Pancreas (tissue), 10 donors: Measurements from ENCODE around the gene CTPS1. TPM values are rescaled to one million over a fixed set of nuclear protein-coding genes. Genes with fewer than 3 reads are reported as not detected.

Experiments
- ATAC-seq, 4 donors: fragments of 200-7000 bp; cut with Tn5 transposase; one replicate each; pipeline versions ENCODE4 v1.8.0 to v1.9.1; 2020; ENCODE audit warnings: mild to moderate bottlenecking in 4 of 4, moderate library complexity in 4 of 4
- DNase-seq, 6 donors: peaks; one replicate each; pipeline ENCODE4 v3.0.0-alpha.2; 2020
- FAIRE-seq: peaks from 2 replicates; lab custom pipeline; 2012; peaks lifted over from hg19 to GRCh38; lab: Jason Lieb, UNC
- H3K27ac ChIP-seq, 4 donors: fragments of 200-600 bp; sonication (generic); 1 replicate in 3 of 4; 2 replicates in 1 of 4; pipeline versions ENCODE4 v1.5.0 to v1.8.0; 2020
- H3K27me3 ChIP-seq, 4 donors: fragments of 200-600 bp; one replicate each; pipeline ENCODE4 v1.8.0; 2021
- H3K36me3 ChIP-seq, 3 donors: fragments of 200-600 bp; sonication (generic) in 1 of 3; one replicate each; pipeline versions ENCODE4 v1.5.0 to v1.8.0; 2020 to 2021
- H3K4me1 ChIP-seq, 3 donors: fragments of 200-600 bp; one replicate each; pipeline ENCODE4 v1.8.0; 2021
- H3K4me3 ChIP-seq, 4 donors: fragments of 200-600 bp; sonication (generic) in 2 of 4; one replicate each; pipeline versions ENCODE4 v1.5.0 to v1.8.0; 2020 to 2021
- H3K9me3 ChIP-seq, 4 donors: fragments of 200-600 bp; one replicate each; pipeline ENCODE4 v1.8.0; 2021
- CTCF ChIP-seq, 4 donors: fragments of 200-600 bp; sonication (generic) in 3 of 4; IDR thresholded peaks; one replicate each; pipeline versions ENCODE4 v1.5.0 to v1.8.0; 2021; ENCODE audit warnings: antibody characterized with exemption in 4 of 4
- WGBS, 2 donors: extraction: QIAGEN DNeasy Blood & Tissue Kit; methylation state at CpG; one replicate each; pipeline ENCODE4 v1.1.7; 2013; 5-methylcytosine and 5-hydroxymethylcytosine counted together
- intact Hi-C, 3 donors: fragments of 100-400 bp; cut with DNase I; formaldehyde crosslinking; loops; one replicate each; pipeline versions ENCODE4 v1.11.1 to v1.14.2; 2022
- polyA plus RNA-seq, 2 donors: library from polyadenylated mRNA; stranded (reverse); fragments of 200-250 nt; gene quantifications; one replicate each; pipeline ENCODE4 v1.2.3, GENCODE V29; 2013
- total RNA-seq, 6 donors: library from RNA; stranded (reverse); fragmentation: NEBNext Ultra II Directional in 4 of 6; extraction: Animal tissue kit (Norgen Biotek cat#: 25700) in 4 of 6; gene quantifications; one replicate each; pipeline versions ENCODE4 v1.2.1 to v1.2.4, GENCODE V29; 2021 to 2023
- donor health status: healthy with polysubstance abuse.
- donor health status: DM: no; HTN: no; CAD: no; lungs with moderate emphysema.
- donor health status: DM: no; HTN: no; CAD: no.
- donor health status: control.
- donor health status: control.
- donor health status: Bipolar disorder and iron deficiency.
- donor health status: DM: yes; HTN: yes; CAD: no.
- donor health status: DM: no; HTN: no; CAD: no.
- donor health status: DM: no; HTN: no; CAD: no.
- donor health status: DM: yes; HTN: yes; CAD: no.

CTPS1 gene
- total and polyA plus RNA-seq, 8 donors: 4.1 to 8.7 (median 7.3) TPM

GRCh38 chr1:41038110-41038509 lies 58.6 kb downstream of the CTPS1 start:
- 91 to 99% methylated on average over 5 of the region's 5 CpGs for WGBS, 2 donors
- DNase-seq: no peak
- Histone ChIP-seq H3K27ac (no peak overlapping the region), H3K36me3 (peaks cover 0 to 47% (median 0%) of the 10 kb centered on the region in 3 donors), H3K27me3 (no peaks in the 10 kb centered on the region), H3K9me3 (no peaks in the 10 kb centered on the region), H3K4me1 (no peaks in the 10 kb centered on the region), H3K4me3 (no peak overlapping the region)
- ATAC-seq: no peak
- intact Hi-C loops: no loop called here
- no peak for FAIRE-seq
- no peak for TF ChIP-seq CTCF (IDR thresholded peaks at IDR 0.05)

- TF ChIP-seq CTCF (IDR thresholded peaks at IDR 0.05): no peak
- FAIRE-seq (no peak), DNase-seq (no peak), ATAC-seq (no peak)
- no peak overlapping the region for H3K27ac ChIP-seq
- H3K4me1 ChIP-seq: peaks cover 0 to 6% (median 5%) of the 10 kb centered on the region in 3 donors
- no peaks in the 10 kb centered on the region for H3K27me3 ChIP-seq
- no peaks in the 10 kb centered on the region for H3K9me3 ChIP-seq
- 91 to 92% methylated on average over 3 of the region's 3 CpGs for WGBS, 2 donors
- peaks cover 0 to 17% (median 0%) of the 10 kb centered on the region in 3 donors for H3K36me3 ChIP-seq
- intact Hi-C loops: no loop called here
- H3K4me3 ChIP-seq: no peak overlapping the region
Measured at GRCh38 chr1:41041614-41042270, 62.2 kb downstream of the CTPS1 start.

GRCh38 chr1:41044187-41044586 lies 64.7 kb downstream of the CTPS1 start:
- H3K27me3 ChIP-seq: no peaks in the 10 kb centered on the region
- DNase-seq (no peak), ATAC-seq (peak in 1 of 4 donors; percentile 13), FAIRE-seq (no peak)
- whole genome bisulfite sequencing, 2 donors: 53 to 59% methylated on average over 2 of the region's 2 CpGs
- no peaks in the 10 kb centered on the region for H3K9me3 ChIP-seq
- H3K27ac ChIP-seq: peak overlapping the region in 2 of 4 donors; percentile 19 to 79
- no peak for TF ChIP-seq CTCF (IDR thresholded peaks at IDR 0.05)
- intact Hi-C loops: no loop called here
- H3K4me1 ChIP-seq: peaks cover 0 to 6% (median 5%) of the 10 kb centered on the region in 3 donors
- peaks cover 0 to 16% (median 4%) of the 10 kb centered on the region in 3 donors for H3K36me3 ChIP-seq
- no peak overlapping the region for H3K4me3 ChIP-seq

GRCh38 chr1:41045740-41046139 lies 66.2 kb downstream of the CTPS1 start:
- intact Hi-C loops: no loop called here
- Histone ChIP-seq H3K9me3 (no peaks in the 10 kb centered on the region), H3K4me1 (peaks cover 0 to 6% (median 5%) of the 10 kb centered on the region in 3 donors), H3K27ac (peak overlapping the region; percentile 51 to 79 (median 66)), H3K36me3 (peaks cover 0 to 11% (median 4%) of the 10 kb centered on the region in 3 donors), H3K4me3 (no peak overlapping the region), H3K27me3 (no peaks in the 10 kb centered on the region)
- no peak for TF ChIP-seq CTCF (IDR thresholded peaks at IDR 0.05)
- ATAC-seq: peak; percentile 81 to 82 (median 82)
- DNase-seq: peak in 3 of 6 donors; percentile 27 to 61 (median 50)
- FAIRE-seq: no peak
- 50 to 51% methylated on average over 5 of the region's 5 CpGs for WGBS, 2 donors

- H3K4me1 ChIP-seq: peaks cover 0 to 6% (median 5%) of the 10 kb centered on the region in 3 donors
- DNase-seq (no peak), ATAC-seq (peak; percentile 33 to 69 (median 62)), FAIRE-seq (no peak)
- TF ChIP-seq CTCF (IDR thresholded peaks at IDR 0.05): no peak
- no peaks in the 10 kb centered on the region for H3K9me3 ChIP-seq
- H3K4me3 ChIP-seq: no peak overlapping the region
- intact Hi-C loops: no loop called here
- H3K36me3 ChIP-seq: peaks cover 0 to 7% (median 4%) of the 10 kb centered on the region in 3 donors
- peak overlapping the region; percentile 51 to 79 (median 66) for H3K27ac ChIP-seq
- WGBS, 2 donors: 66 to 67% methylated on average over 10 of the region's 10 CpGs
- no peaks in the 10 kb centered on the region for H3K27me3 ChIP-seq
Measured at GRCh38 chr1:41046347-41046775, 66.9 kb downstream of the CTPS1 start.
